GM23338 (cell line): Measurements from ENCODE around the gene EIF4G3. TPM values are rescaled to one million over a fixed set of nuclear protein-coding genes. Genes with fewer than 3 reads are reported as not detected.

Experiments used
- ATAC-seq: fragments of 200-7000 bp; cut with Tn5 transposase; 3 replicates; pipeline ENCODE4 v1.9.1; 2020
- DNase-seq: peaks from one replicate; pipeline ENCODE4 v3.0.0-alpha.2; 2015; ENCODE audit warnings: low spot score
- H2AFZ ChIP-seq: fragments of 200-600 bp; sonication (generic); 2 replicates; pipeline ENCODE4 v1.8.0; 2016; ENCODE audit warnings: antibody characterized with exemption, mild to moderate bottlenecking, moderate library complexity
- H3F3A ChIP-seq: fragments of 200-600 bp; sonication (generic); replicated peaks from 2 replicates; pipeline ENCODE4 v1.8.0; 2017; ENCODE audit warnings: antibody characterized with exemption, mixed run types, low read depth
- H3K27ac ChIP-seq: fragments of 200-600 bp; sonication (generic); 2 replicates; pipeline ENCODE4 v1.6.1; 2016; ENCODE audit warnings: low read depth
- H3K27me3 ChIP-seq: fragments of 200-600 bp; sonication (generic); 2 replicates; pipeline ENCODE4 v1.8.0; 2016; ENCODE audit warnings: mild to moderate bottlenecking, mixed run types, moderate library complexity; ENCODE audit not compliant: insufficient read depth
- H3K36me3 ChIP-seq: fragments of 200-600 bp; sonication (generic); 2 replicates; pipeline ENCODE4 v1.8.0; 2016; ENCODE audit warnings: mild to moderate bottlenecking; ENCODE audit not compliant: insufficient read depth
- H3K4me1 ChIP-seq: fragments of 200-600 bp; sonication (generic); 2 replicates; pipeline ENCODE4 v1.8.0; 2016; ENCODE audit warnings: mild to moderate bottlenecking, moderate library complexity; ENCODE audit not compliant: insufficient read depth
- H3K4me2 ChIP-seq: fragments of 200-600 bp; sonication (generic); 2 replicates; pipeline ENCODE4 v1.7.1; 2017; ENCODE audit warnings: mixed run types
- H3K4me3 ChIP-seq: fragments of 200-600 bp; sonication (generic); 2 replicates; pipeline ENCODE4 v1.6.1; 2016; ENCODE audit warnings: mixed run types
- H3K79me2 ChIP-seq: fragments of 200-600 bp; sonication (generic); replicated peaks from 2 replicates; pipeline ENCODE4 v1.8.0; 2017; ENCODE audit warnings: mild to moderate bottlenecking; ENCODE audit not compliant: insufficient read depth
- H3K9me2 ChIP-seq: fragments of 200-600 bp; sonication (generic); 2 replicates; pipeline ENCODE4 v1.8.0; 2017; ENCODE audit not compliant: insufficient read depth
- H4K20me1 ChIP-seq: fragments of 200-600 bp; sonication (generic); replicated peaks from 2 replicates; pipeline ENCODE4 v1.8.0; 2017; ENCODE audit warnings: mild to moderate bottlenecking; ENCODE audit not compliant: insufficient read depth
- H3K27ac Mint-ChIP-seq: 2 replicates; pipeline ENCODE4 v1.8.0; 2020; ENCODE audit warnings: inconsistent platforms, mild to moderate bottlenecking, moderate library complexity, mixed read lengths
- H3K27me3 Mint-ChIP-seq: 3 replicates; pipeline ENCODE4 v1.8.0; 2022; ENCODE audit warnings: low read depth, mild to moderate bottlenecking, moderate library complexity, mixed read lengths, inconsistent platforms; ENCODE audit not compliant: insufficient read depth, poor library complexity
- H3K36me3 Mint-ChIP-seq: 3 replicates; pipeline ENCODE4 v1.8.0; 2021; ENCODE audit warnings: low read depth, mild to moderate bottlenecking, inconsistent platforms, moderate library complexity, mixed read lengths
- H3K4me1 Mint-ChIP-seq: 3 replicates; pipeline ENCODE4 v1.8.0; 2020; ENCODE audit warnings: mild to moderate bottlenecking, inconsistent platforms, mixed read lengths
- H3K4me3 Mint-ChIP-seq: 3 replicates; pipeline ENCODE4 v1.8.0; 2021; ENCODE audit warnings: moderate library complexity, mild to moderate bottlenecking, inconsistent platforms, mixed read lengths
- H3K9me3 Mint-ChIP-seq: 3 replicates; pipeline ENCODE4 v1.8.0; 2020; ENCODE audit warnings: moderate library complexity, mild to moderate bottlenecking, inconsistent platforms, mixed read lengths
- CREB1 ChIP-seq: fragments of 250-450 bp; sonication (Bioruptor Pico); IDR thresholded peaks from 2 replicates; pipeline ENCODE4 v1.5.0; 2020; ENCODE audit warnings: low read depth, mild to moderate bottlenecking, moderate library complexity
- CTCF ChIP-seq, 2 experiments: fragments of 200-600 bp in 1 of 2; sonication (generic) in 1 of 2; conservative IDR thresholded peaks; 2 replicates each; pipeline versions ENCODE4 v1.5.1 to v1.6.1; 2016 to 2017; ENCODE audit warnings: antibody characterized with exemption in 2 of 2, low read depth in 2 of 2, mild to moderate bottlenecking in 2 of 2, moderate library complexity in 1 of 2
- EZH2 ChIP-seq: fragments of 200-600 bp; sonication (generic); IDR thresholded peaks from one replicate; pipeline ENCODE4 v1.8.0; 2017; ENCODE audit warnings: antibody characterized with exemption, mild to moderate bottlenecking, low read depth; ENCODE audit not compliant: unreplicated experiment
- EZH2phosphoT487 ChIP-seq: fragments of 200-600 bp; sonication (generic); IDR thresholded peaks from one replicate; pipeline ENCODE4 v1.8.1; 2018; ENCODE audit warnings: antibody characterized with exemption; ENCODE audit not compliant: unreplicated experiment
- JUNB ChIP-seq: IDR thresholded peaks from one replicate; pipeline ENCODE4 v1.6.1; 2016; ENCODE audit warnings: antibody characterized with exemption; ENCODE audit not compliant: unreplicated experiment
- NANOG ChIP-seq: IDR thresholded peaks from 2 replicates; pipeline ENCODE4 v1.6.1; 2016; ENCODE audit warnings: antibody characterized with exemption, borderline replicate concordance
- POLR2AphosphoS5 ChIP-seq: IDR thresholded peaks from 2 replicates; pipeline ENCODE4 v1.6.1; 2016; ENCODE audit warnings: antibody characterized with exemption, low read depth
- STAT1 ChIP-seq: IDR thresholded peaks from one replicate; pipeline ENCODE4 v1.6.1; 2016; ENCODE audit warnings: antibody characterized with exemption; ENCODE audit not compliant: unreplicated experiment
- ZNF114 ChIP-seq: fragments of 250-450 bp; sonication (Bioruptor Pico); IDR thresholded peaks from 2 replicates; pipeline ENCODE4 v1.5.0; 2020; ENCODE audit warnings: mild to moderate bottlenecking, moderate library complexity
- ZNF331 ChIP-seq: fragments of 250-450 bp; sonication (Bioruptor Pico); IDR thresholded peaks from 2 replicates; pipeline ENCODE4 v1.5.0; 2020; ENCODE audit warnings: low read depth, mild to moderate bottlenecking, moderate library complexity
- ZNF462 ChIP-seq: fragments of 250-450 bp; sonication (Bioruptor Pico); IDR thresholded peaks from 2 replicates; pipeline ENCODE4 v1.5.0; 2020; ENCODE audit warnings: mild to moderate bottlenecking, moderate library complexity
- polyA plus RNA-seq: library from polyadenylated mRNA; unstranded; fragments of >200 nt; fragmentation: Nextera tagmentation; extraction: Ambion mirVana; gene quantifications from 2 replicates; pipeline ENCODE4 v1.2.1, GENCODE V29; 2016
- total RNA-seq: library from RNA; depleted of rRNA; stranded (reverse); fragments of >200 nt; shearing (Covaris generic); gene quantifications from 2 replicates; pipeline ENCODE4 v1.2.3, GENCODE V29; 2014
- TF ChIP-seq, protein P1 (sequence below): IDR thresholded peaks from one replicate; pipeline ENCODE4 v1.6.1; 2018; ENCODE audit warnings: antibody characterized with exemption; ENCODE audit not compliant: unreplicated experiment
- TF ChIP-seq, protein P2 (sequence below): IDR thresholded peaks from 2 replicates; pipeline ENCODE4 v1.6.1; 2016; ENCODE audit warnings: antibody characterized with exemption

EIF4G3 gene
- total and polyA plus RNA-seq, 2 experiments from 2014 or later = 37.9 to 68.1 TPM

DNA sequence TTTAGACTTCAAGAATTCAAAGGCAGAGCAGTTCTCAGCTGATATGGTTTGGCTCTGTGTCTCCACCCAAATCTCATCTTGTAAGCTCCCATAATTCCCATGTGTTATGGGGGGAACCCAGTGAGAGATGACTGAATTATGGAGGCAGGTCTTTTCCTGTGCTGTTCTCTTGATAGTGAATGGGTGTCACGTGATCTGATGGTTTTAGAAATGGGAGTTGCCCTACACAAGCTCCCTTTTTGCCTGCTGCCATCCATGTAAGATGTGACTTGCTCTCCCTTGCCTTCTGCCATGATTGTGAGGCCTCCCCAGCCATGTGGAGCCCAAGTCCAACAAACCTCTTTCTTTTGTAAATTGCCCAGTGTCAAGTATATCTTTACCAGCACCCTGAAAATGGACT, 146.5 kb downstream of the EIF4G3 start:
- Histone ChIP-seq H3K27me3 (no peaks in the 10 kb centered on the region), H3K79me2 (peaks cover 84% of the 10 kb centered on the region), H3K4me2 (no peak overlapping the region), H4K20me1 (peaks cover 10% of the 10 kb centered on the region), H3K27ac (no peak overlapping the region), H2AFZ (no peak overlapping the region), H3K4me1 (no peaks in the 10 kb centered on the region), H3K9me2 (no peaks in the 10 kb centered on the region), H3K4me3 (no peak overlapping the region), H3K36me3 (no peaks in the 10 kb centered on the region), H3F3A (no peaks in the 10 kb centered on the region)
- Mint-ChIP-seq H3K4me3 (no peak overlapping the region), H3K27ac (no peak overlapping the region), H3K27me3 (peaks cover 1% of the 10 kb centered on the region), H3K4me1 (no peaks in the 10 kb centered on the region), H3K9me3 (no peaks in the 10 kb centered on the region), H3K36me3 (peaks cover 29% of the 10 kb centered on the region)
- ATAC-seq (no peak), DNase-seq (no peak)
- TF ChIP-seq EZH2phosphoT487 = no peak
- no peak for TF ChIP-seq CREB1 (CRISPR knock-in tag)
- TF ChIP-seq STAT1 = no peak
- TF ChIP-seq ZNF331 = no peak
- TF ChIP-seq CTCF (conservative IDR thresholded peaks at IDR 0.05; ENCODE audit: low read depth in 2 of 2) = no peak
- no peak for TF ChIP-seq EZH2
- no peak for TF ChIP-seq POLR2AphosphoS5
- TF ChIP-seq, protein P1, sequence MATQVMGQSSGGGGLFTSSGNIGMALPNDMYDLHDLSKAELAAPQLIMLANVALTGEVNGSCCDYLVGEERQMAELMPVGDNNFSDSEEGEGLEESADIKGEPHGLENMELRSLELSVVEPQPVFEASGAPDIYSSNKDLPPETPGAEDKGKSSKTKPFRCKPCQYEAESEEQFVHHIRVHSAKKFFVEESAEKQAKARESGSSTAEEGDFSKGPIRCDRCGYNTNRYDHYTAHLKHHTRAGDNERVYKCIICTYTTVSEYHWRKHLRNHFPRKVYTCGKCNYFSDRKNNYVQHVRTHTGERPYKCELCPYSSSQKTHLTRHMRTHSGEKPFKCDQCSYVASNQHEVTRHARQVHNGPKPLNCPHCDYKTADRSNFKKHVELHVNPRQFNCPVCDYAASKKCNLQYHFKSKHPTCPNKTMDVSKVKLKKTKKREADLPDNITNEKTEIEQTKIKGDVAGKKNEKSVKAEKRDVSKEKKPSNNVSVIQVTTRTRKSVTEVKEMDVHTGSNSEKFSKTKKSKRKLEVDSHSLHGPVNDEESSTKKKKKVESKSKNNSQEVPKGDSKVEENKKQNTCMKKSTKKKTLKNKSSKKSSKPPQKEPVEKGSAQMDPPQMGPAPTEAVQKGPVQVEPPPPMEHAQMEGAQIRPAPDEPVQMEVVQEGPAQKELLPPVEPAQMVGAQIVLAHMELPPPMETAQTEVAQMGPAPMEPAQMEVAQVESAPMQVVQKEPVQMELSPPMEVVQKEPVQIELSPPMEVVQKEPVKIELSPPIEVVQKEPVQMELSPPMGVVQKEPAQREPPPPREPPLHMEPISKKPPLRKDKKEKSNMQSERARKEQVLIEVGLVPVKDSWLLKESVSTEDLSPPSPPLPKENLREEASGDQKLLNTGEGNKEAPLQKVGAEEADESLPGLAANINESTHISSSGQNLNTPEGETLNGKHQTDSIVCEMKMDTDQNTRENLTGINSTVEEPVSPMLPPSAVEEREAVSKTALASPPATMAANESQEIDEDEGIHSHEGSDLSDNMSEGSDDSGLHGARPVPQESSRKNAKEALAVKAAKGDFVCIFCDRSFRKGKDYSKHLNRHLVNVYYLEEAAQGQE = no peak
- TF ChIP-seq ZNF114 = no peak
- TF ChIP-seq NANOG = no peak
- TF ChIP-seq ZNF462 (CRISPR knock-in tag) = no peak
- TF ChIP-seq, protein P2, sequence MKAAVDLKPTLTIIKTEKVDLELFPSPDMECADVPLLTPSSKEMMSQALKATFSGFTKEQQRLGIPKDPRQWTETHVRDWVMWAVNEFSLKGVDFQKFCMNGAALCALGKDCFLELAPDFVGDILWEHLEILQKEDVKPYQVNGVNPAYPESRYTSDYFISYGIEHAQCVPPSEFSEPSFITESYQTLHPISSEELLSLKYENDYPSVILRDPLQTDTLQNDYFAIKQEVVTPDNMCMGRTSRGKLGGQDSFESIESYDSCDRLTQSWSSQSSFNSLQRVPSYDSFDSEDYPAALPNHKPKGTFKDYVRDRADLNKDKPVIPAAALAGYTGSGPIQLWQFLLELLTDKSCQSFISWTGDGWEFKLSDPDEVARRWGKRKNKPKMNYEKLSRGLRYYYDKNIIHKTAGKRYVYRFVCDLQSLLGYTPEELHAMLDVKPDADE = no peak
- no peak for TF ChIP-seq JUNB
